OCI-LY3 (cell line): Measurements from ENCODE around the gene NOG.

ENCODE experiments used
- H2AFZ ChIP-seq: fragments of 200-600, 300-600 bp; shearing (Covaris generic); 2 replicates; pipeline ENCODE4 v1.6.0; 2014; ENCODE audit warnings: antibody characterized with exemption, low read depth, low read length
- H3K27ac ChIP-seq: fragments of 200-600, 300-600 bp; sonication (generic); 2 replicates; pipeline ENCODE4 v1.5.1; 2014; ENCODE audit warnings: mild to moderate bottlenecking, low read length, moderate library complexity, mixed read lengths
- H3K27me3 ChIP-seq: fragments of 200-600, 300-600 bp; sonication (generic); 2 replicates; pipeline ENCODE4 v1.6.1; 2014; ENCODE audit warnings: low read depth, low read length, mixed read lengths
- H3K36me3 ChIP-seq: fragments of 200-600, 300-600 bp; sonication (generic); replicated peaks from 2 replicates; pipeline ENCODE3; 2014; ENCODE audit warnings: low read depth, low read length, mixed read lengths
- H3K4me1 ChIP-seq: fragments of 300-600, 200-600 bp; sonication (generic); 2 replicates; pipeline ENCODE4 v1.6.1; 2014; ENCODE audit warnings: low read length, mixed read lengths
- H3K4me2 ChIP-seq: fragments of 200-600, 300-600 bp; sonication (generic); 2 replicates; pipeline ENCODE4 v1.6.1; 2014; ENCODE audit warnings: low read length, mixed read lengths
- H3K4me3 ChIP-seq: fragments of 300-600, 200-600 bp; sonication (generic); 2 replicates; pipeline ENCODE4 v1.5.1; 2014; ENCODE audit warnings: antibody characterized with exemption, mild to moderate bottlenecking, low read length, moderate library complexity
- H3K79me2 ChIP-seq: fragments of 300-600, 200-600 bp; shearing (Covaris generic); 2 replicates; pipeline ENCODE4 v1.6.1; 2014; ENCODE audit warnings: mild to moderate bottlenecking, low read length, mixed read lengths
- H3K9ac ChIP-seq: fragments of 300-600, 200-600 bp; shearing (Covaris generic); 2 replicates; pipeline ENCODE4 v1.6.0; 2014; ENCODE audit warnings: mild to moderate bottlenecking, low read length, moderate library complexity
- H3K9me3 ChIP-seq: fragments of 200-600, 300-600 bp; shearing (Covaris generic); 2 replicates; pipeline ENCODE4 v1.6.1; 2014; ENCODE audit warnings: low read length, mixed read lengths; ENCODE audit not compliant: insufficient read depth
- H4K20me1 ChIP-seq: fragments of 200-600, 300-600 bp; sonication (generic); 2 replicates; pipeline ENCODE4 v1.6.1; 2016; ENCODE audit warnings: low read length, mixed read lengths; ENCODE audit not compliant: insufficient read depth
- EZH2phosphoT487 ChIP-seq: fragments of 200-600 bp; shearing (Covaris generic); IDR thresholded peaks from 2 replicates; pipeline ENCODE4 v1.6.1; 2018; ENCODE audit warnings: antibody characterized with exemption, mixed run types, low read depth
- TF ChIP-seq, protein P1 (sequence below): fragments of 200-600, 300-600 bp; sonication (generic); IDR thresholded peaks from 2 replicates; pipeline ENCODE4 v1.5.1; 2014; ENCODE audit warnings: antibody characterized with exemption, low read length, low read depth

Gene NOG

DNA sequence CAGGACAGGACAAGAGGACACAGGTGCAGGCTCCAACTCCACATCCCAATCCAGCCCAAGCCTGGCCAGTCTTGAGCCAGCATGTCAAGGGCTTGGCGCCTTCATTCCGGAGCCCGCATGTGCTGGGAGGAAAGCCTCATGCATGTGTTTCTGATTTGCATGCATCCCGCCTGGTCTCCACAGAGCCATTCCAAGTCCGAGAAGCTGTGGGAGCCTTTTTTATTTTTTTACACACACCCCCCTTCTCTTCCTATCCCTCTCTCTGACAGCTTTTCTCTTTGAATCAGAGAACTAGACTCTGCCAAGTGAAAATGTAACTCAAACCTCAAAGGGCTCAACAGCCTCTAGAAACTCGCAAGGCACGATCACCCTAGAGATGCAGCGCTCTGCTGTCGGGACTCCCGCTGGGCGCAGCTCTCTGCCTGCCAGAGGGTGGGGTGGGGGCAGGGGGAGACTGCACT lies 45.1 kb downstream of the NOG start:
- peaks cover 13% of the 10 kb centered on the region for H3K4me1 ChIP-seq

DNA sequence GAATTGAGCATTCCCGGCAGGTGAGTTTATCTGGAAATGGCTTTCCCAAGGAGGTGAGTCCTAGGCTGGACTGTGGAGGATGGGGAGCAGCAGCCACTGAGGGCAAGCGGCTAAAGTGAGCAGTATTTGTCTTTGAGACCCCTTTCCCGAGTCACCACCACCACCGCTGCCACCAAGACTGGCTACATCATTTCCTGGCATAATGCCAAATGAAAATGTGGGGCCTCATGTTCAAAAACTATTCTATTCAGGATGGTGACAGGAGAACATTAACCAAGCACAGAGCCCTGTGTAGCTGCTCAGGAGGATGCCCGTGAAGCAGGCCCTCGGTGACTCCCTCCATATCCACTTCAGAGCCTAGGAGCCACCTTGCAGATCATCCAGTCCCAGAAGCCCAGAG lies 46.0 kb downstream of the NOG start:
- Histone ChIP-seq H3K9ac (no peak overlapping the region), H4K20me1 (no peaks in the 10 kb centered on the region), H3K36me3 (no peaks in the 10 kb centered on the region), H3K79me2 (no peaks in the 10 kb centered on the region), H3K27ac (no peak overlapping the region), H3K27me3 (peaks cover 12% of the 10 kb centered on the region; the same call in 1 of the 2 replicates), H3K4me3 (no peak overlapping the region), H3K4me2 (no peak overlapping the region), H3K4me1 (peaks cover 13% of the 10 kb centered on the region), H2AFZ (no peak overlapping the region), H3K9me3 (no peaks in the 10 kb centered on the region)
- TF ChIP-seq, protein P1, sequence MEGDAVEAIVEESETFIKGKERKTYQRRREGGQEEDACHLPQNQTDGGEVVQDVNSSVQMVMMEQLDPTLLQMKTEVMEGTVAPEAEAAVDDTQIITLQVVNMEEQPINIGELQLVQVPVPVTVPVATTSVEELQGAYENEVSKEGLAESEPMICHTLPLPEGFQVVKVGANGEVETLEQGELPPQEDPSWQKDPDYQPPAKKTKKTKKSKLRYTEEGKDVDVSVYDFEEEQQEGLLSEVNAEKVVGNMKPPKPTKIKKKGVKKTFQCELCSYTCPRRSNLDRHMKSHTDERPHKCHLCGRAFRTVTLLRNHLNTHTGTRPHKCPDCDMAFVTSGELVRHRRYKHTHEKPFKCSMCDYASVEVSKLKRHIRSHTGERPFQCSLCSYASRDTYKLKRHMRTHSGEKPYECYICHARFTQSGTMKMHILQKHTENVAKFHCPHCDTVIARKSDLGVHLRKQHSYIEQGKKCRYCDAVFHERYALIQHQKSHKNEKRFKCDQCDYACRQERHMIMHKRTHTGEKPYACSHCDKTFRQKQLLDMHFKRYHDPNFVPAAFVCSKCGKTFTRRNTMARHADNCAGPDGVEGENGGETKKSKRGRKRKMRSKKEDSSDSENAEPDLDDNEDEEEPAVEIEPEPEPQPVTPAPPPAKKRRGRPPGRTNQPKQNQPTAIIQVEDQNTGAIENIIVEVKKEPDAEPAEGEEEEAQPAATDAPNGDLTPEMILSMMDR = no peak
- no peak for TF ChIP-seq EZH2phosphoT487

More for the DNA sequence above, 45.1 kb downstream of the NOG start:
- Histone ChIP-seq H3K4me2 (no peak overlapping the region), H3K9me3 (no peaks in the 10 kb centered on the region), H3K27me3 (peaks cover 12% of the 10 kb centered on the region; the same call in 1 of the 2 replicates), H3K27ac (no peak overlapping the region), H3K4me3 (no peak overlapping the region), H3K79me2 (no peaks in the 10 kb centered on the region), H3K9ac (no peak overlapping the region), H2AFZ (no peak overlapping the region), H4K20me1 (no peaks in the 10 kb centered on the region), H3K36me3 (no peaks in the 10 kb centered on the region)
- no peak for TF ChIP-seq EZH2phosphoT487
- TF ChIP-seq, protein P1 = no peak

DNA sequence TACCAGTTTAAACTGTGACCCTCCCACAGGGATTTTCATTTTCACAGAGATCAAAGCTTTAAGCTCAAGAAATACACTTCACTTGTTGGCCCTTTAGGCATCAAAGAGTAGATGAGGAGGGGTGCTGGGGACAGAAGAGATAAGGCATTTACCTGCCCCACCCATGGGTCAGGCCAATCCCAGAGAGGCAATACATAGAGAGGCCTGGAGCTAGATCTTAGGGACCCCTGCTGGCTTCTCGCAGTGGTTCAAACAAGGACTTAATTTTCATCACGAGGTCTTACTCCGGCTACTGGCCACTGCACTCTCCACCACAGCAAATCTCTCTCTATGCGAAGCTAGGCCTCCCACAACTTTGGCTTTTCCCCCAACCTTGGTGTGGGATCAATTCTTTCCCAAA lies 46.6 kb downstream of the NOG start:
- Histone ChIP-seq H3K27me3 (peaks cover 16% of the 10 kb centered on the region; the same call in 1 of the 2 replicates), H4K20me1 (no peaks in the 10 kb centered on the region), H3K27ac (no peak overlapping the region), H3K4me3 (no peak overlapping the region), H3K36me3 (no peaks in the 10 kb centered on the region), H2AFZ (no peak overlapping the region), H3K4me1 (peaks cover 13% of the 10 kb centered on the region), H3K9me3 (no peaks in the 10 kb centered on the region), H3K9ac (no peak overlapping the region), H3K4me2 (no peak overlapping the region), H3K79me2 (no peaks in the 10 kb centered on the region)
- no peak for TF ChIP-seq EZH2phosphoT487
- TF ChIP-seq, protein P1 = no peak

DNA sequence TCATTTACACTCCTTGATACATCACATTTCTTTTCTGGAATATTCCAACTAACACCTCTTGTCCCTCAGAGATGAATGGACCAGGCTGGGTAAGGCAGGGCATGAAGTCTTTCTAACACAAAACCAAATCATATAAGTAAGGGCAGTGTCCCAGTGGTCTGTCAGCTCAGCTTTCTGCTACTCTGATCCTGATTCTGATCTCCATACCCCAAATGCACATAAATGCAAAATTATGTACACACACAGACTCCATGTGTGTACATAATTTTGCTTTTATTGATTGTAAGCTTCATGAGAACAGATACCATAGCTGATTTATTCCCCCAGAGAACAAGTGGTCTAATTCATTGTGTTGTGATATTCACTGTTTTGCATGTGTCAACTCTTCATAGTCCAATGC lies 47.9 kb downstream of the NOG start:
- Histone ChIP-seq H2AFZ (no peak overlapping the region), H3K4me1 (peaks cover 13% of the 10 kb centered on the region), H4K20me1 (no peaks in the 10 kb centered on the region), H3K27ac (no peak overlapping the region), H3K4me2 (peak overlapping the region; percentile 54), H3K79me2 (no peaks in the 10 kb centered on the region), H3K9ac (no peak overlapping the region), H3K9me3 (no peaks in the 10 kb centered on the region), H3K27me3 (peaks cover 11% of the 10 kb centered on the region; the same call in 1 of the 2 replicates), H3K4me3 (no peak overlapping the region), H3K36me3 (no peaks in the 10 kb centered on the region)
- no peak for TF ChIP-seq EZH2phosphoT487
- TF ChIP-seq, protein P1 = no peak
